Suprapubic skin (tissue), 3 donors: Measurements from ENCODE around the gene COMMD6.

ENCODE experiments used
- CTCF ChIP-seq, 2 donors: fragments of 200-600 bp in 1 of 2; fragments of 450-650 bp in 1 of 2; sonication (generic) in 1 of 2; IDR thresholded peaks; one replicate each; pipeline ENCODE4 v1.5.1; 2016 to 2019; ENCODE audit warnings: antibody characterized with exemption in 2 of 2, mild to moderate bottlenecking in 1 of 2, moderate library complexity in 1 of 2
- POLR2AphosphoS5 ChIP-seq, 3 donors: sonication (generic); formaldehyde crosslinking; IDR thresholded peaks; one replicate each; pipeline ENCODE4 v1.6.1; 2017; ENCODE audit warnings: antibody characterized with exemption in 3 of 3

DNA sequence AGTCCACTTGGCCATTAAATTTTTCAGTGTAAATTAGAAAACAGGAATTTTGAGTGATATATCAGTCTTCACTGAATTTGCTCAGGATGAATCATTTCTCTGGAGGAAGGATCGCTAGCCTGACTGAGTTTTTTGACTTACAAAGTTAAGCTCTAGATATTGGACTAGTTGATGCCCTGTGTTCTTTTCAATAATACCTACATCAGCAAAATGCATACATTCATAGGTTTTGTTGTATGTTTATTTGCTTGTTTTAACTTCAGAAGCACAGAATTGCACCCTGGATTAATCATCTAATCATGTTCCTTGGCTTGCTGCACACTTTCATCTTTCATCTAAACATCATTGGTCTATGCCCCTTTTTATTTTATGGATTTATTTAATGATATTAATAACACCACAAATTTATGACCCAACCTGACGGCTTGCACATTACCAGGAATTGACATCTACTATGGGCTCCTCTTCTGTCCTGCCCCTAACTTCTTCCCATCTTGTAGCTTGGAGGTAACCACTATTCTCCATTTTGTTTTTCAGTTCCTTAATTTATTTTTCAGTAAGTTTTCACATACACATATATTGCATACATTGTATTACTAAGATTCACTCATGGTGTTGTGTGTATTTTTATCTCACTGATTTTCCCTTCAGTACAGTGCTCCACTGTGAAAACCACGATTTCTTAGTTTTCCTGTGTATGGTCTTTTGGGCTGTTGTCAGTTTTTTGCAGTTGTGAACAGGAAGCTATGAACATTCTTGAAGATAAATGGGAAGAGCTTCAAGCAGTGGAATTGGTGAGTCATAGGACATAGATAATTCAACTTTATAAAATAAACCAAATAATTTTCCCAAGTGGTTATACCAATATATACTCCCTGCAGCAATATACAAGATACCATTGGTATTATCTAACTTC, 23.3 kb downstream of the COMMD6 start:
- TF ChIP-seq CTCF (IDR thresholded peaks at IDR 0.05) (no peak), POLR2AphosphoS5 (IDR thresholded peaks at IDR 0.05) (no peak)
